Hepatocyte (in vitro differentiated cells): ENCODE data around the gene KRTAP4-16. TPM values are rescaled to one million over a fixed set of nuclear protein-coding genes. Genes with fewer than 3 reads are reported as not detected.
"Not testable (repeated sequence)": the region's sequence is repeated elsewhere in the genome, so short reads cannot be mapped to it uniquely, and the experiment has no call there.

Experiments
- DNase-seq: peaks from one replicate; pipeline ENCODE4 v3.0.0-alpha.2; 2016; ENCODE audit warnings: low spot score
- H2AFZ ChIP-seq: fragments of 200-600 bp; sonication (generic); 2 replicates; pipeline ENCODE4 v1.6.0; 2016; ENCODE audit warnings: antibody characterized with exemption, mild to moderate bottlenecking
- H3K27ac ChIP-seq: fragments of 200-600 bp; sonication (generic); 2 replicates; pipeline ENCODE4 v1.5.1; 2016; ENCODE audit warnings: mild to moderate bottlenecking
- H3K27me3 ChIP-seq: fragments of 200-600 bp; sonication (generic); 2 replicates; pipeline ENCODE4 v1.6.1; 2016
- H3K36me3 ChIP-seq: fragments of 200-600 bp; sonication (generic); replicated peaks from 2 replicates; pipeline ENCODE4 v1.5.1; 2016; ENCODE audit warnings: low read depth; ENCODE audit not compliant: insufficient read depth
- H3K4me1 ChIP-seq: fragments of 200-600 bp; sonication (generic); 2 replicates; pipeline ENCODE4 v1.5.1; 2016; ENCODE audit warnings: mild to moderate bottlenecking, moderate library complexity; ENCODE audit not compliant: insufficient read depth
- H3K4me2 ChIP-seq: fragments of 200-600 bp; sonication (generic); 2 replicates; pipeline ENCODE4 v1.6.0; 2016
- H3K4me3 ChIP-seq: fragments of 200-600 bp; sonication (generic); 2 replicates; pipeline ENCODE4 v1.5.1; 2016; ENCODE audit warnings: mild to moderate bottlenecking
- H3K79me2 ChIP-seq: fragments of 200-600 bp; sonication (generic); 2 replicates; pipeline ENCODE4 v1.6.0; 2017; ENCODE audit warnings: mild to moderate bottlenecking
- H3K9me2 ChIP-seq: fragments of 200-600 bp; sonication (generic); replicated peaks from 2 replicates; pipeline ENCODE4 v1.6.0; 2017; ENCODE audit warnings: mild to moderate bottlenecking; ENCODE audit not compliant: insufficient read depth
- H3K9me3 ChIP-seq: fragments of 200-600 bp; sonication (generic); 2 replicates; pipeline ENCODE4 v1.5.1; 2016; ENCODE audit warnings: low read depth, mild to moderate bottlenecking
- H4K20me1 ChIP-seq: fragments of 200-600 bp; sonication (generic); 2 replicates; pipeline ENCODE4 v1.6.0; 2016; ENCODE audit warnings: mild to moderate bottlenecking; ENCODE audit not compliant: insufficient read depth, poor library complexity, severe bottlenecking
- CTCF ChIP-seq: fragments of 200-600 bp; sonication (generic); IDR thresholded peaks from 2 replicates; pipeline ENCODE4 v1.5.1; 2016; ENCODE audit warnings: antibody characterized with exemption, mild to moderate bottlenecking; ENCODE audit not compliant: poor library complexity
- EZH2 ChIP-seq: fragments of 200-600 bp; sonication (generic); IDR thresholded peaks from 2 replicates; pipeline ENCODE4 v1.6.1; 2016; ENCODE audit warnings: antibody characterized with exemption, mild to moderate bottlenecking, borderline replicate concordance
- EZH2phosphoT487 ChIP-seq: fragments of 200-600 bp; sonication (generic); IDR thresholded peaks from one replicate; pipeline ENCODE4 v1.6.1; 2018; ENCODE audit warnings: antibody characterized with exemption, mild to moderate bottlenecking, low read depth, moderate library complexity; ENCODE audit not compliant: unreplicated experiment, severe bottlenecking
- WGBS: methylation state at CpG from one replicate; pipeline ENCODE4 v1.1.6; 2016; ENCODE audit warnings: low lambda C conversion rate; ENCODE audit errors: missing lambda C conversion rate; 5-methylcytosine and 5-hydroxymethylcytosine counted together
- polyA plus RNA-seq: library from polyadenylated mRNA; unstranded; fragments of >200 nt; fragmentation: Nextera tagmentation; extraction: Ambion mirVana; gene quantifications from 2 replicates; pipeline ENCODE4 v1.2.1, GENCODE V29; 2016
- total RNA-seq: library from RNA; depleted of rRNA; stranded (reverse); fragments of >200 nt; gene quantifications from 2 replicates; pipeline ENCODE4 v1.2.3, GENCODE V29; 2014

The KRTAP4-16 gene
- total and polyA plus RNA-seq, 2 experiments from 2014 or later: not detected

- Histone ChIP-seq H3K9me3 (no peaks in the 10 kb centered on the region), H3K4me2 (no peak overlapping the region), H3K36me3 (no peaks in the 10 kb centered on the region), H3K4me1 (no peaks in the 10 kb centered on the region), H3K4me3 (no peak overlapping the region), H2AFZ (no peak overlapping the region), H3K27ac (no peak overlapping the region), H3K9me2 (no peaks in the 10 kb centered on the region), H3K79me2 (no peaks in the 10 kb centered on the region), H4K20me1 (no peaks in the 10 kb centered on the region), H3K27me3 (no peaks in the 10 kb centered on the region)
- WGBS: 72% methylated on average over 5 of the region's 5 CpGs
- TF ChIP-seq EZH2 (no peak), EZH2phosphoT487 (no peak), CTCF (no peak)
- DNase-seq: no peak
These were observed 14.3 kb upstream of the KRTAP4-16 start for GRCh38 chr17:41116297-41116696.

- no peaks in the 10 kb centered on the region for H3K79me2 ChIP-seq
- WGBS: 83% methylated on average over 2 of the region's 2 CpGs
- H4K20me1 ChIP-seq: no peaks in the 10 kb centered on the region
- no peak overlapping the region for H3K4me2 ChIP-seq
- no peaks in the 10 kb centered on the region for H3K27me3 ChIP-seq
- H3K36me3 ChIP-seq: no peaks in the 10 kb centered on the region
- no peak for TF ChIP-seq EZH2phosphoT487
- no peak overlapping the region for H3K4me3 ChIP-seq
- H3K9me3 ChIP-seq: no peaks in the 10 kb centered on the region
- no peak for DNase-seq
- no peak overlapping the region for H3K27ac ChIP-seq
- no peaks in the 10 kb centered on the region for H3K4me1 ChIP-seq
- no peak overlapping the region for H2AFZ ChIP-seq
- no peaks in the 10 kb centered on the region for H3K9me2 ChIP-seq
These were observed 9.3 kb upstream of the KRTAP4-16 start for GRCh38 chr17:41111151-41111885.

- not testable (repeated sequence) for H4K20me1 ChIP-seq, H3K9me3 ChIP-seq, H3K4me3 ChIP-seq, H2AFZ ChIP-seq, H3K9me2 ChIP-seq, H3K4me1 ChIP-seq, H3K27ac ChIP-seq, H3K4me2 ChIP-seq, H3K36me3 ChIP-seq, H3K27me3 ChIP-seq, DNase-seq, H3K79me2 ChIP-seq
- WGBS: 44% methylated on average over 1 of the region's 1 CpG
These were observed 6.8 kb upstream of the KRTAP4-16 start for GRCh38 chr17:41108728-41109386.

- H3K4me1 ChIP-seq: no peaks in the 10 kb centered on the region
- no peaks in the 10 kb centered on the region for H3K27me3 ChIP-seq
- no peak for DNase-seq
- H3K27ac ChIP-seq: no peak overlapping the region
- H3K79me2 ChIP-seq: no peaks in the 10 kb centered on the region
- H2AFZ ChIP-seq: no peak overlapping the region
- H4K20me1 ChIP-seq: no peaks in the 10 kb centered on the region
- 81% methylated on average over 1 of the region's 1 CpG for WGBS
- TF ChIP-seq CTCF (no peak), EZH2phosphoT487 (no peak), EZH2 (no peak)
- no peak overlapping the region for H3K4me2 ChIP-seq
- H3K4me3 ChIP-seq: no peak overlapping the region
- no peaks in the 10 kb centered on the region for H3K9me2 ChIP-seq
- no peaks in the 10 kb centered on the region for H3K9me3 ChIP-seq
- no peaks in the 10 kb centered on the region for H3K36me3 ChIP-seq
These were observed 6.0 kb upstream of the KRTAP4-16 start for GRCh38 chr17:41107941-41108450.

GRCh38 chr17:41105347-41105746 lies 3.3 kb upstream of the KRTAP4-16 start, which contains the start of gene KRTAP4-9:
KRTAP4-9 (plus strand) TSS chr17:41105389; CDS start chr17:41105389, 0 bp downstream.
- 83% methylated on average over 10 of the region's 10 CpGs for WGBS
- H3K27me3 ChIP-seq, H3K4me3 ChIP-seq, H3K36me3 ChIP-seq, H3K9me2 ChIP-seq, H3K9me3 ChIP-seq, H3K4me1 ChIP-seq, DNase-seq, H2AFZ ChIP-seq, H3K79me2 ChIP-seq, H4K20me1 ChIP-seq, H3K27ac ChIP-seq, H3K4me2 ChIP-seq: not testable (repeated sequence)

- H3K79me2 ChIP-seq, H3K9me3 ChIP-seq, H4K20me1 ChIP-seq, H3K9me2 ChIP-seq, DNase-seq, H3K4me3 ChIP-seq, H3K27ac ChIP-seq, H2AFZ ChIP-seq, H3K27me3 ChIP-seq, H3K36me3 ChIP-seq, H3K4me2 ChIP-seq, H3K4me1 ChIP-seq: not testable (repeated sequence)
- WGBS: 67% methylated on average over 2 of the region's 2 CpGs
These were observed 2.5 kb upstream of the KRTAP4-16 start for GRCh38 chr17:41104386-41105038.
